SK-N-MC (cell line): ENCODE measurements around the gene ADD3.
"Not testable (repeated sequence)": the region's sequence is repeated elsewhere in the genome, so short reads cannot be mapped to it uniquely, and the experiment has no call there.

Experiments
- DNase-seq: peaks from one replicate; pipeline ENCODE4 v3.0.0-alpha.2; 2011; ENCODE audit warnings: low read depth, low spot score
- H3K27ac ChIP-seq: fragments of 200-600 bp; sonication (generic); 2 replicates; pipeline ENCODE4 v1.5.1; 2016; ENCODE audit warnings: mixed run types
- H3K36me3 ChIP-seq: fragments of 200-600 bp; sonication (generic); 2 replicates; pipeline ENCODE4 v1.6.1; 2017; ENCODE audit warnings: antibody characterized with exemption, low read length, mixed read lengths; ENCODE audit not compliant: insufficient read depth
- H3K4me3 ChIP-seq: fragments of 200-600 bp; sonication (generic); 2 replicates; pipeline ENCODE4 v1.5.1; 2016
- H3K9ac ChIP-seq: fragments of 200-600 bp; sonication (generic); 2 replicates; pipeline ENCODE4 v1.8.0; 2017; ENCODE audit warnings: mixed run types, mixed read lengths; ENCODE audit not compliant: insufficient read length
- H3K9me3 ChIP-seq: fragments of 200-600 bp; sonication (generic); 2 replicates; pipeline ENCODE4 v1.6.1; 2017; ENCODE audit warnings: low read depth, mild to moderate bottlenecking, antibody characterized with exemption, low read length, moderate library complexity, mixed read lengths
- EZH2 ChIP-seq: fragments of 200-600 bp; sonication (generic); IDR thresholded peaks from one replicate; pipeline ENCODE4 v1.6.1; 2017; ENCODE audit warnings: antibody characterized with exemption
- FOXP2 ChIP-seq: optimal IDR thresholded peaks from 2 replicates; pipeline ENCODE3; 2011; ENCODE audit warnings: mild to moderate bottlenecking, moderate library complexity; ENCODE audit not compliant: insufficient read depth; ENCODE audit errors: extremely low read length, control extremely low read depth
- POLR2AphosphoS5 ChIP-seq: IDR thresholded peaks from 2 replicates; pipeline ENCODE4 v1.6.1; 2012; ENCODE audit warnings: mild to moderate bottlenecking, low read depth, low read length, borderline replicate concordance

ADD3 gene

DNA sequence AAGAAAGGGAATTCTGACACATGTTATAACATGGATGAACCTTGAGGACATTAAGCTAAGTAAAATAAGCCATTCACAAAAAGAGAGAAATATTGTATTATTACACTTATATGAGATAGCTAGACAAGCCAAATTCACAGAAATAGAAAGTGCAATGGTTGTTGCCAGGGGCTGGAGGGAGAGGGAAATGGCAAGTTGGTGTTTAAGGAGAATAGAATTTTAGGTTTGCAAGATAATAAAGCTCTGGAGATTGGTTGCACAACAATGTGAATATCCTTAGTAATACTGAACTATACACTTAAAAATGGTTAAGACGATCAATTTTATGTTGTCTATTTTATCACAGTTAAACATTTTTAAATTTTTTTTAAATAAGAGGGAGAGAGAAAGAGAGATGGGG lies 25.0 kb upstream of the ADD3 start:
- peak overlapping the region; percentile 54; the same call in 1 of the 2 replicates for H3K4me3 ChIP-seq
- no peak for DNase-seq
- no peaks in the 10 kb centered on the region for H3K36me3 ChIP-seq
- peak overlapping the region; percentile 81 for H3K27ac ChIP-seq
- no peak for TF ChIP-seq EZH2
- TF ChIP-seq FOXP2 = no peak
- no peak for TF ChIP-seq POLR2AphosphoS5
- no peaks in the 10 kb centered on the region for H3K9me3 ChIP-seq
- H3K9ac ChIP-seq = no peak overlapping the region

DNA sequence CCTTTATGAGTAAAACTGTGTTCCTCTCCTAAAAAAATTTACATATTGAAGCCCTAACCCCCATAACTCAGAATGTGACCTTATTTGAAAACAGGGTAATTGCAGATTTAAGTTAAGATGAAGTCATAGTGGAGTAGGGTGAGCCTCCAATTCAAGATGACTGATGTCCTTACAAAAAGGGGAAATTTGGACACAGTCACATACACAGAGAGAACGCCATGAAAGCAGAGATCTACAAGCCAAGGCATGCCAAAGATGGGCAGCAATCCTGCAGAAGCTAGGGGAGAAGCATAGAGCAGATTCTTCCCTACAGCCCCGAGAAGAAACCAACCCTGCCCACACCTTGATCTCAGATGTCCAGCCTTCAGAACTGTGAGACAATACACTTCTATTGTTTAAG lies 23.8 kb upstream of the ADD3 start:
- TF ChIP-seq EZH2 (no peak), FOXP2 (no peak), POLR2AphosphoS5 (no peak)
- Histone ChIP-seq H3K36me3 (no peaks in the 10 kb centered on the region), H3K27ac (no peak overlapping the region), H3K4me3 (no peak overlapping the region), H3K9me3 (no peaks in the 10 kb centered on the region), H3K9ac (no peak overlapping the region)
- DNase-seq = no peak

DNA sequence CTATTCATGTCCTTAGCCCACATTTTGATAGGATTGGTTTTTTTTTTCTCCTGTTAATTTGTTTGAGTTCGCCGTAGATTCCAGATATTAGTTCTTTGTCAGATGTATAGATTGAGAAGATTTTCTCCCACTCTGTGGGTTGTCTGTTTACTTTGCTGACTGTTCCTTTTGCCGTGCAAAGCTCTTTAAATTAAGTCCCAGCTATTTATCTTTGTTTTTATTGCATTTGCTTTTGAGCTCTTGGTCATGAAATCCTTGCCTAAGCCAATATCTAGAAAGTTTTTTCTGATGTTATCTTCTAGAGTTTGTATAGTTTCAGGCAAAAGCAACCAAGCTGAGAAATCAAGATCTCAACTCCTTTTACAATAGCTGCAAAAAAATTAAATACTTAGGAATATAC lies 22.0 kb upstream of the ADD3 start:
- H3K4me3 ChIP-seq, H3K9me3 ChIP-seq, DNase-seq, H3K36me3 ChIP-seq, H3K9ac ChIP-seq, H3K27ac ChIP-seq: not testable (repeated sequence)

DNA sequence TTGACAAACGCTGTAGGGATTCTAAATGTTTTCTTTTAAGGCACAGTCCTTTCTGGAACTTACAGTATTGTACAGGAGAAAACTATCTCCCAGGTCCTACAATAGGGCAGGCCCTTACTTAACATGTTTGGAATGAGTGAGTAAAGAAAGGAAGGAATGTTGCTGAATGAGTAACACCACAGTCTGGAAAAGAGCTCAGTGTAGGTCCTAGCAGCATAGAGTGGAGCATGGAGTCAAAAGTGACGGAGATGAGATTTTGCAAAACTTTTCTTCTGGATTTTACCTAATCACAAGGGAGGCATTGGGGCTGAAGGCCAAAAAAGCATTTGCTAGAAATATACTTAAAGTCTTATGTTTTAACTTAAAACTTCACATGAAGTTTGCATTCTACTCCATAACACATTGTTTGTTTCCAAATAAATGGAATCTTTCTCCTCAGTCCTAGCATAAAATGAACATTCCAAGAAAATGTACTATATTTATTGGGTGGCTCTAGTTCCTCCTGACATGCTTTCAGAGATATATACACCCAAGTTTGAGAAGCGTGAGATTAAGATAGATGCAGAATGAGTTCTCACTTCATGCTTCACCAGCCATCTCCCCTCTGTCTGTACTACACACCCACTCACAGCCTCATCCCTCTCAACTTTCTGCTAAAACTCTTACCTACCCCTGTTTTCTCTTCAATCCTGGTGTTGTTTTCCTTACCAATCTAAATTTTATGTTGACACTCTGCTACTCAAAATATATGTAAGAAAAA lies 20.2 kb upstream of the ADD3 start:
- no peak for DNase-seq
- Histone ChIP-seq H3K36me3 (no peaks in the 10 kb centered on the region), H3K9ac (no peak overlapping the region), H3K4me3 (no peak overlapping the region), H3K9me3 (no peaks in the 10 kb centered on the region), H3K27ac (no peak overlapping the region)
- TF ChIP-seq POLR2AphosphoS5 = no peak
- no peak for TF ChIP-seq EZH2
- TF ChIP-seq FOXP2 = no peak

DNA sequence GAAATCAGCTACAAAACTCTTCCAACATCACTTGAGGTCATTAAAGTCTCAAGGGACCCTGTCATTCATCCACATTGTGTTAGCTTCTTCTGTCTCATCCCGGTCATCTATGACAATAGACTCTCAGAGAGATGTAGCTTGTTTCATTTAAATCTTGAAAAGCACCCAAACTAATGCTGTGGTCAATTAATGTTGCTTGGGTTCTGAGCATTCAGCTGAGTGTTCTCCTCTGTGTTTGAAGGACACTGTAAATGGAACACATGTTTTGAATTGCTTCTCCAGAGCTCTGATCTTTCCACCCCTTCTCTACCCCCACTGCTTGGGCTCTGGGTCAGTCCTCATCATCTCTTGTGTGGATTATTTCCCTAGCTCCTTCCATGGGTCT lies 19.6 kb upstream of the ADD3 start:
- TF ChIP-seq FOXP2 (no peak), EZH2 (no peak), POLR2AphosphoS5 (no peak)
- H3K27ac ChIP-seq = no peak overlapping the region
- no peak overlapping the region for H3K9ac ChIP-seq
- H3K4me3 ChIP-seq = no peak overlapping the region
- H3K36me3 ChIP-seq = no peaks in the 10 kb centered on the region
- no peak for DNase-seq
- no peaks in the 10 kb centered on the region for H3K9me3 ChIP-seq

DNA sequence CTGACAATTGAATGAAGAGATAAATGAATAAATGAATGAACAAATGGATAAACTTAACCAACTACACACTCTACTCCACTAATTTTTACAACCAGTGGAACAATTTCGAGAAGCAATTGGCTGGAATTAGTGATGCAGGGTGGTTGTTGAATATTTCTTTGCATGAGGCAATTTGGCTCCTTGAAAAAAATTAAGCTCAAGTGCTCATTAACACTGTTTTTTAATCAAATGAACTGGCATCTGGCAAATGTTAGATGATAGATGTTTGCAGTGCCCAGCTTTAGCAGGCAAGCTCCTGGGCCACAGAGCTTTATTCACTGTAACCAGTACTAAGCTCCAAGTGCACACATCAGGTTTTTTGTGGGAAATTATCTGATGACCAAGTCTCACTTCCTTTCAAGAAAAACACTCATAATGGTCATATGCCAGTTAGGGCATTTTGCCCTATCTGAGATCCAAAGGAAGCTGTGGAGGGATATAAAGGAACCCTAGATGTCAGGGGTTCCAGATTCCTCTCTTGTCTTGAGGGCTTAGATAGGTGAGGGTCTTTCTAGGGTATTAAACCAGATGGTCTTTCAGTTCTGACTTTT lies 16.4 kb upstream of the ADD3 start:
- Histone ChIP-seq H3K27ac (no peak overlapping the region), H3K9me3 (no peaks in the 10 kb centered on the region), H3K9ac (no peak overlapping the region), H3K4me3 (no peak overlapping the region), H3K36me3 (no peaks in the 10 kb centered on the region)
- DNase-seq = no peak
- TF ChIP-seq FOXP2 (no peak), POLR2AphosphoS5 (no peak), EZH2 (no peak)

DNA sequence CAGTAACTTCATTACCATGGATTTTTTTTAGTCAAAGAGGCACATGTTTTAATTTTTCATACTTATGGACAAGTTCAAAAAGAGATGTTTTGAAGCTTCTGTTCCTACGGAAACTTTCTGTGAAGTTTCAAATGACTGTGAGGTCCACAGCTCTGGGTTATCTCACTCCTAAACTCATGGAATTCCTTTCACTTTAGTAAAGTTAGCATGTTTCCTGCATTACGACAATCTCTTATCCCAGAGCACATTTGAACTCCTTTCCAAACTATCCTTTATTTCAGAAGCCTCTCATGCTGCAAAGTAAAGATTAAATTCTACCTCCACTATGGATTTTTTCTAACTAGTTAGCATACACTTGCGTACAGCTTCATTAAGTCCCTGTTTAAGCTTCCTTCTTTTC lies 15.3 kb upstream of the ADD3 start:
- no peak overlapping the region for H3K4me3 ChIP-seq
- no peak overlapping the region for H3K27ac ChIP-seq
- no peaks in the 10 kb centered on the region for H3K9me3 ChIP-seq
- no peak for DNase-seq
- TF ChIP-seq EZH2 (no peak), POLR2AphosphoS5 (no peak), FOXP2 (no peak)
- no peak overlapping the region for H3K9ac ChIP-seq
- H3K36me3 ChIP-seq = no peaks in the 10 kb centered on the region

DNA sequence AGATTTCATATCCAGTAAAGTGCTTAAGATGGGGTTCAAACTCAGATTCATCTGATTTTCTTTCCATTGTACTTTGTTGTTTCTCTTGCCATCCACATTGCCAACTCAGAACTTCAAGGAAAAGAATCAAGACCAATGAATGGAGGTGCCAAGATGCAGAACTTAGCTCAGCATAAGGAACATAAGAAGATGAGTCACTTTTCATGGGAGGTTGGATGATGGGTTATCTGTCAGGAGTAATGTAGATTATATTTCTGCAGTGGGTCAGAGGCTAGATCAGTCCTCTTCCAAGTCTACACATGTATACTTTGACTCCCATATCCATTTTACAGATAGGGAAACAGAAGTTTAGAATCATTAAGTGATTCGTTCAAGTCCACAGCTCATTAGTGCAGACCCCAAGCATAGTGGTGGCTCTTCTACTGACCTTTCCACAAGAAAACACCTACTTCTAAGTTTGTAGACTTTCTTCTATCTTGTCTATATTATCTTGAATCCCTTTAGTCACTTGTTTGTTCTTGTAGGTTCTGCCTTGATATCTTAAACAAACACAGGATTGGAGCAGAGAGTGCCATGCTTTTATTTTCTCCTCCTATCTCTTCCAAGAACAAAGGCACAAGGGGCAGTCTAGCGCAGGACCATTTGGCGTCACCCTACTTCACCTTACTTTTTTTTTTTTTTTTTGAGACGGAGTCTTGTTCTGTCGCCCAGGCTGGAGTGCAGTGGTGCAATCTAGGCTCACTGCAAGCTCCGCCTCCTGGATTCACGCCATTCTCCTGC lies 14.0 kb upstream of the ADD3 start:
- no peak for TF ChIP-seq FOXP2
- TF ChIP-seq POLR2AphosphoS5 = no peak
- TF ChIP-seq EZH2 = no peak
- Histone ChIP-seq H3K36me3 (no peaks in the 10 kb centered on the region), H3K4me3 (no peak overlapping the region), H3K9ac (no peak overlapping the region), H3K9me3 (no peaks in the 10 kb centered on the region), H3K27ac (no peak overlapping the region)
- no peak for DNase-seq
